HG03460 (cell line): ENCODE measurements around the gene MRPS31.
"Not testable (repeated sequence)": the region's sequence is repeated elsewhere in the genome, so short reads cannot be mapped to it uniquely, and the experiment has no call there.

Source experiments
- ATAC-seq: cut with Tn5 transposase; IDR thresholded peaks from one replicate; pipeline ENCODE4 v1.9.1; 2021; ENCODE audit not compliant: unreplicated experiment

MRPS31 gene

DNA sequence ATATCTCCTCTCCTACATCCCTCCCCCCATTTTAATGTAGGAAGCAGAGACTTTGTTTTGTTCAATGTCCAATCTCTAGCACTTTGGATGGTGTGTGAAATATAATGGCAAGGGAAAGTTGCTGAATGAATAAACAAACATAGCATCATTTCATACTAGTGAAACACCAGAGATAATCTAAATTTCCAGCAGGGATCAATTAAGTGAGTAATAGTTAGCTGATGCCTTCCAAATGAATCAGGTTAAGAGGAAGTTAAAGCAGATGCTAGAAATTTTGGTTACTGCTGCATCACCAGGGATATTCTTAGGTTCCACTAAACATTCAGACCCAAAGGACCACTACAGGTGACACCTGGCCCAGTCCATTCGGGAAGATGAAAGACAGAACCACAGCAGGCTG lies 8.1 kb downstream of the MRPS31 start:
- ATAC-seq, result no peak

DNA sequence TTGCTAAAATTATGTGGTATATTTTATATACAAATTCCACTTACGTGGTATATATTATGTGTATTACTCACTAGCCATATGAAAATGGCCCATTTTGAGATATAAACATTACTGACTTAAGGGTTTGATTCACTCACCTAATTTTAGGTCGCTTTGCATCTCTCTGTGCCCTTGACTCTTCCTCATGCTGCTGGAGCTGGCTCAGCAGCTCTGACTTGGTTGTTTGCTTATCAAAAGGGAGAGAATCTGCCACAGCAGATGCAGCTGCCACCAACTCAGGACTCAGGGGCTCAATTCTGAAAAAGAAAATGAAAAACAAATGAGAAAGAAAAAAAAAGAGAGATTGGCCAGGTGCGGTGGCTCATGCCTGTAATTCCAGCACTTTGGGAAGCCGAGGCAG lies 12.2 kb downstream of the MRPS31 start:
- no peak for ATAC-seq

DNA sequence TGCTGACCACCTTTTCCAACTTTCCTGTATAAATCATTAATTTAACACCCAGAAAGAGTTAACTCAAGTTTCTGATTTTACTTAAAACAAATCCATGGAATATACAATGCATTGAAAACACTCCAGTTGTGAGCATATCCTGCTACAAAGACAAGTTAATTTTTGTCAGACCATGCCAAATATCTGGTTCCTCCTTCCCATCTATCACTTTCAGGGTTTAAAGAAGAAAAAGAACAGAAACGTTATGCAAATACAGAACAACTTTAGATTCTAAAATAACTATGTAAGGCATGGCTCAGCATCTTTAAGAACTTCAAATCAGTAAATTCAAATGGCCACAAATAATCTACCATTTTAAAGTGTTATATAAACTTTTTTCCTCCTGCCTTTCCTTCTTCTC lies 14.9 kb downstream of the MRPS31 start:
- no peak for ATAC-seq

DNA sequence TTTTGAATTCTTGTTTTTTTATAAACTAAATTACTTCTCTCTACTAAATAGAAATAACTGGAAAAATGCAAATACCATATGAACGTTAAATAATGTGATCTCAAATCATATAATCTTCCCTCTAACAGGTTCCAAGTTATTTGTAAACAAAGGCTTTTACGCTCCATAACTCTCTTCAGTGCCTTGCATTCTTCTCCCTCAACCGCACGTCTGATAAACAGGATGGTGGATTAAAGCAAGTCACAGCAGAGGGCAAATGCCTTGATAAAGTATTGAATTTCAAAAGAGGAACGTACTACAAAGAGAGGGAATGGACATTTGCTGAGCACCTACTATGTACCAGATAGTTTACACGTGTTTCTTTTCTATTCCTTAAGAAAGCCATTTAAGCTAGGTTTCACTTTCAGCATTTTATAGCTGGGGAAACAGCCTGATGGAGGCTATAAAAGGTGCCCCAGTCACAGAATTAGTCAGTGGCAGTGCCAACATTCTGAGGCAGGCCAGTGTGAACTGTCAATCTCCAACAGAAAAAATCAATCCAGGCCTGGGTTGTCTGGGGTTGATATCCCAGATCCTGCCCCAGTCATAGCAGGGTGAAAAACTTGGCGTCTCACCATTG lies 15.8 kb downstream of the MRPS31 start:
- no peak for ATAC-seq

DNA sequence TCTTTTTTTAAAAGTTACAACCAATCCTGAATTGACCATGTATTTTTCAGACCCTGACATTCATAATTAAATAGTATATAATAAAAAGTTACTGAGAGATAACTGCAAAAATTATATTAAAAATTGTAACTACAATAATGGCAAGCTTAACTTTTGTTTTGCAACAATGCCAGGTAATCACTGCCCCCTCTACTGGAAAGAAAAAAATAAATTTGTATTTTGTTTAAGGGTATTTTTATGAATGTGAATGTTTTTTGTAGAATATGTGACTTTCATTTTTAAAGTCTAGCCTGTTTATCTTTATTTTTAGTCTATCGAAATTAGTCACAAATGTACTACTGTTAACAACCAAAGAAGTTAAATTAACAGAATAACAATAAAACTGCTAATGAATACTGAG lies 21.7 kb downstream of the MRPS31 start:
- no peak for ATAC-seq

DNA sequence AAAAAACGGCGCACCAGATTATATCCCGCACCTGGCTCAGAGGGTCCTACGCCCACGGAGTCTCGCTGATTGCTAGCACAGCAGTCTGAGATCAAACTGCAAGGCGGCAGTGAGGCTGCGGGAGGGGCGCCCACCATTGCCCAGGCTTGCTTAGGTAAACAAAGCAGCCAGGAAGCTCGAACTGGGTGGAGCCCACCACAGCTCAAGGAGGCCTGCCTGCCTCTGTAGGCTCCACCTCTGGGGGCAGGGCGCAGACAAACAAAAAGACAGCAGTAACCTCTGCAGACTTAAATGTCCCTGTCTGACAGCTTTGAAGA lies 35.8 kb downstream of the MRPS31 start:
- ATAC-seq, result not testable (repeated sequence)

DNA sequence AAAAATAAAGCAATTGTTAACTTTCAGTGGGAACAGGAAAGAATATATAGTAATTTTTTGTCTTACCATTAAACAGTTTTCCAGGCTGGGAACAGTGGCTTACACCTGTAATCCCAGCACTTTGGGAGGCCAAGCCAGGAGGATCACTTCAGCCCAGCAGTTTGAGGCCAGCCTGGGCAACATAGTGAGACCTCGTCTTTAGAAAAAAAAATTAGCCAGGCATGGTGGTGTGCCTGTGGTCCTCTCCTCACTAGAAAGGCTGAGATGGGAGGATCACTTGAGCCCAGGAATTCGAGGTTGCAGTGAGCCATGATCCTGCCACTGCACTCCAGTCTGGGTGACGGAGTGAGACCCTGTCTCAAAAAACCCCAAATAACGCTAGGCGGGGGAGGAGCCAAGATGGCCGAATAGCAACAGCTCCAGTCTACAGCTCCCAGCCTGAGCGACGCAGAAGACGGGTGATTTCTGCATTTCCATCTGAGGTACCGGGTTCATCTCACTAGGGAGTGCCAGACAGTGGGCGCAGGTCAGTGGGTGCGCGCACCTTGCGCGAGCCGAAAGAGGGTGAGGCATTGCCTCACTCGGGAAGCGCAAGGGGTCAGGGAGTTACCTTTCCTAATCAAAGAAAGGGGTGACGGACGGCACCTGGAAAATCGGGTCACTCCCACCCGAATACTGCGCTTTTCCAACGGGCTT lies 36.3 kb downstream of the MRPS31 start:
- not testable (repeated sequence) for ATAC-seq

DNA sequence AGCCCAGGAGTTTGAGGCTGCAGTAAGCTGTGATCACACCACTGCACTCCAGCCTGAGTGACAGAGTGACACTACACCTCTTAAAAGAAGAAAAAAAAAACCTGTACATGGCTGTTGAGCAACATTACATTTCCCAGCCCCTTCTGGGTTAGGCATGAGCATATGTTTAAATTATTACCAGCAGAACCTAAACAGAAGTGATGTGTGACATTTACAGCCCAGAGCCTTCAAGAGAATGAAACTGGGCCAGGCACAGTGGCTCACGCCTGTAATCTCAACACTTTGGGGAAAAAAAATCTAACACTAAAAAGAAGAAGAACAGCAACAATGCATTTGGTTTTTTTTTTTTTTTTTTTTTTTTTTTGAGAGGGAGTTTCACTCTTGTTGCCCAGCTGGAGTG lies 38.3 kb downstream of the MRPS31 start:
- ATAC-seq, result no peak

DNA sequence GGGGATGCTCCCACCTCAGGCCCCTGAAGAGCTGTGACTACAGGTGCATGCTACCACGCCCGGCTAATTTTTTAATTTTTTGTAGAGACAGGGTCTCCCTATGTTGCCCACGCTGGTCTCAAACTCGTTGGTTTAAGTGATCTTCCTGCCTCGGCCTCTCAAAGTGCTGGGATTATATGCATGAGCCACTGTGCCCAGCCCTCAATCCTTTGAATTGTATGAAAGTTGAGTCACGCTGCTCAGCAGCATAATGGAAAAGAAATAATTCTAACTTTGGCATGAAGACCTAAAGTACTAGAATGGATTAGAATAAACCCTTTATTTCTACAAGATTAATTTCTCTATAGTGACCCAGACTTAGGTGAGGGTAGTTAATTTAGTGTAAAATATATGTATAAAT lies 42.4 kb downstream of the MRPS31 start:
- no peak for ATAC-seq

DNA sequence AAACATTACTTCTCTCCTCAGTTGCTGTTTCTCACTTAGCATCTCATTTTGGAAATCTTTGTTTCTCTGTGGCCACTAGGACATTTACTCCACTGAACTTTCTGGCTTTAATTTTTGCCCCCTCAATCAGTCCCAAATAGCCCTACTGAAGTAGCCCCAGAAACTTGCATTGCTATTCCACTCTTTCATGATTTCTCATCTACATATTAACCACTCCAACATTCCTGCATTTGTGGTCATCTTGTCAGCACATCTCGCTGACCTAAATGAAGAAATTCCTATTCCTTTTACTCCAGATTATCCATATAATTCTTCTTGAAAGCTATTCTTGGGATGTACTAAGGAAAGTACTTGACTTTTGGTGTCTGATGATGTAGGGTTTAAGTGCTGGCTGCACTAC lies 56.6 kb downstream of the MRPS31 start:
- ATAC-seq, result not testable (repeated sequence)

DNA sequence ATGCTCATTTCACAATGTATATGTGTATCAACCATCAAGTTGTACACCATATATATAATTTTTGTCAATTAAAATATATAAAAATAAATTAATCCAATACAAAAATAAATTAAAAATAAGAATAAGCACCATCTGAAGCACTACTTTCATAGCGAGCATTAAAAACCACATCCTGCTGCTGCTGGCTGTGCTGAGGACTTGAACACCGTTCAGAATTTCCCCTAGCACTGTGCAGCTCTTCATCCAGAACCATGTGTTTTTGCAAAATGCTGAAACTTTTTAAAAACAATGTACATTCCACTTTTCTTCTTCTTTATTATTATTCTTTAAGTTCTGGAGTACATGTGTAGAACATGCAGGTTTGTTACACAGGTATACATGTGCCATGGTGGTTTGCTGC lies 64.6 kb downstream of the MRPS31 start:
- no peak for ATAC-seq

DNA sequence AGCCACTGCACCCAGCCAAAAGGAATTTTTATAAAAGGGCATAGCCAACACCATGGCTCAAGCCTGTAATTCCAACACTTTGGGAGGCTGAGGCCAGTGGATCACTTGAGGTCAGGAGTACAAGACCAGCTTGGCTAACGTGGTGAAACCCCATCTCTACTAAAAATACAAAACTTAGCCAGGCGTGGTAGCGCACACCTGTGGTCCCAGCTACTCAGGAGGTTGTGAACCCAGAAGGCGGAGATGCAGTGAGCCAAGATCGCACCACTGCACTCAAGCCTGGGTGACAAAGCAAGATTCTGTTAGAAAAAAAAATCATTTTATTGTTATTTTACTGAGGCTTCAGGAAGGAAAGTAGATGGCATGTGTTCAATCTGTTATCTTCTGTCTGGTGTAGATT lies 73.3 kb downstream of the MRPS31 start:
- peak; percentile 74 for ATAC-seq

DNA sequence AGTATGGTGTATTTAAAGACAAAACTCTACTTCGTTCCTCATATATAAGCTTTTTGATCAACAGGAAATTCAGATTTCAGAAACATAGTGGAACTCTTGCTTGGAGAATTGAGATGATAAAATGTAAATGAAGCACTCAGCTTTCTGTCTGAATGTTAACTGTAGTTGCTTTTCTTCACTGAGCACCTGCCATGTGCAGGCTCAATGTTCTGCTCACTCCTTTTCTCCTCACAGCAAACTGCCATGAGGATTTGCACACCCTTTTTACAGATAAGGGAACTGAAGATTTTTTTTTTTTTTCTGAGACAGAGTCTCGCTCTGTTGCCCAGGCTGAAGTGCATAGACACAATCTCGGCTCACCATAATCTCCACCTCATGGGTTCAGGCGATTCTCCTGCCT lies 76.6 kb downstream of the MRPS31 start:
- ATAC-seq, result no peak

DNA sequence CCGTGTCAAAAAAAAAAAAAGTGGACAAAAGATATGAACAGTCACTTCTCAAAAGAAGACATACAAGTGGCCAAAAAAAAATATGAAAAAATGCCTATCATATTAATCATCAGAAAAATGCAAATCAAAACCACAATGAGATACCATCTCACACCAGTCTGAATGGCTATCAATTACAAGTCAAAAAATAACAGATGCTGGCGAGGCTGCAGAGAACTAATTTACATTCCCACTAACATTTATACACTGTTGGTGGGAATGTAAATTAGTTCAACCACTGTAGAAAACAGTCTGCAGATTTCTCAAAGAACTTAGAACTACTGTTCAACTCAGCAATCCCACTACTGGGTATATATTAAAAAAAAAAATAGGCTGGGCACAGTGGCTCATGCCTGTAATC lies 78.0 kb downstream of the MRPS31 start:
- ATAC-seq, result peak; percentile 75

DNA sequence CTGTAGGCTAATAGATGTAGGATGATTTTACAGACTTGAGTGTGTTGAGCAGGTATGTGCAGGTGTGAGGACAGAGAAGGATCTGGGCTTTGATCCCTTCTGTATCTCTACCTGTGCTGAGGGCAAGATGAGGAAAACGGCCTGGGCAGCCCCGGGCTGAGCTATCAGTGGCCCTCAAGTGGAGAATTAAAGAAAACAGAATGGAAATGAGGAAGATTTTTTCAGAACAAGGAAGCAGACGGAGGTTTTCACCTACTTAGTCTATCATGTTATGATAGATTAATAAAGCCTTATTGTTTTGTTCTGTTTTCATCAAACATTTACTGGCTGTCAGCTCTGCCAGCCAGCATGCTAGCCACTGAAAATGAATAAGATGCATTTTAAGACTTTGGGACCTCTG lies 82.2 kb downstream of the MRPS31 start:
- ATAC-seq, result no peak

DNA sequence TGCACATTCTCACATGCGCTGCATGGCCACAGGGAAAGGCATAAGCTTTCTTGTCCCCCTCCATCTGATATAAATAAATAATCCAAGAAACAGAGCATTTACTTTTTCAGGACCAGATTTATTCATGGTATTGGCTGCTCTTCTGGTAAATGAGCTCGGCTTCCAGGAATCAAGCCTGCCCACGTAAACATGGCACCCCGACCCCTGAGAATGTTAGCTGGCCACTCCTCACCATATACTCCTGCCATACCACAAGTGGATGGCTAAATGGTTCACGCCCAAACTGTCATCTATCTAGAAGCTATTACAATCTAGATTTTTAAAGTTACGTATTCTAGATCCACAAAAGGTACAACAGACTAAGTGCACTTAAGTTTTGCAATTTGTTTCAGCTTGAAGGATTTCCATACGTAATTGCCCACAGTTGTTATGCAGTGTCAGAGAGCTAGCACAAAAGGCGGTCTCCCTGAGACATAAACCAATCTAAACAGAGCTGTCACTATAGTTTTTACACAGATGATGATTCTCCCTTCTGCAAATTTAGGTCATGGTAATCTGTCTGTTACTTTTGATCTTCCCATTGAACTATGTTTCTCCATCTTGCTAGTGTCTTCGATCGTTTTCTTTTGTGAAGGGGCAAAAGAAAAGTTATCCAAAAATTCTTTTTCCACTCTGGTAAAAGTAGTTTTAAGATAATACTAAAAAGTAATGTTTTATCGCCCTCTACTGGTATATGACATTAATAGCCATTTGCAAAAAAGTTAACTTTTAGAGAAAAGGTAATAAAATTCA lies 88.3 kb downstream of the MRPS31 start:
- ATAC-seq, result no peak

DNA sequence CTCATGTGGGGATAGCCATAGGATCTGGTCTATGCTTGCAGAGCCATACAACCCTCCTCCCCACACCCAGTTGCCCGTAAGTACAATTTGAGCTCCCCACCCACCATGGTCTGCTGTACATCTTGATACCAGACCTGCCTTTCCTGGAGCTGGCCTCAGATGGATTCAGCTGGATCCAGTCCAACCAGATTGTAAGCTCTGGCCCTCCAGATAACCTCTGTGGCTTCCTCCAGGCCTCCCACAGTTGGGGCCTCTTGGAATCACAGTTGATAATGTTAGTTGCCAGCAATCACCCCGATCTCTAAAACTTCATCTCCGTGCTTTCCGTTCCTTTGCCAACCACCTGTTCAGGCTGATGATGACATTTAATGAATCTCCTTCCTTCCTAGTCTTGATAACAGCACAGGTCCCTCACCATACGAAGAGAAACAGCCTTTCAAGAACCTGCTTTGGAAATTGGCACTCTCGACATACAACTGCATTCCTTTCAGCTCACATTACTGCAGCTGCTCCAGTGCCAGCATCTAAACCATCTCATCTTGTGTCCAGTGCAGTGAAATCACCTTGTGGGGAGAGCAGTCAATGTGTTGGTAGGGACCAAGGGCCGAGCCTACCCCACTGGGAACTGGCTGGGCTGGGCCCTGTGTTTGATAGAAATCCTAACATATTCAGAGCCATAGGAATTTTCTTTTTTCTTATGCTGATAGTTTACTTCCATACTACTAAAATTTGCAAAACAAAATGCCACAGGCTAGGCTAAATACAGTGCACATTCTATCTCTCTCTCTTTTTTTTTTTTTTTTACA lies 89.4 kb downstream of the MRPS31 start:
- no peak for ATAC-seq

DNA sequence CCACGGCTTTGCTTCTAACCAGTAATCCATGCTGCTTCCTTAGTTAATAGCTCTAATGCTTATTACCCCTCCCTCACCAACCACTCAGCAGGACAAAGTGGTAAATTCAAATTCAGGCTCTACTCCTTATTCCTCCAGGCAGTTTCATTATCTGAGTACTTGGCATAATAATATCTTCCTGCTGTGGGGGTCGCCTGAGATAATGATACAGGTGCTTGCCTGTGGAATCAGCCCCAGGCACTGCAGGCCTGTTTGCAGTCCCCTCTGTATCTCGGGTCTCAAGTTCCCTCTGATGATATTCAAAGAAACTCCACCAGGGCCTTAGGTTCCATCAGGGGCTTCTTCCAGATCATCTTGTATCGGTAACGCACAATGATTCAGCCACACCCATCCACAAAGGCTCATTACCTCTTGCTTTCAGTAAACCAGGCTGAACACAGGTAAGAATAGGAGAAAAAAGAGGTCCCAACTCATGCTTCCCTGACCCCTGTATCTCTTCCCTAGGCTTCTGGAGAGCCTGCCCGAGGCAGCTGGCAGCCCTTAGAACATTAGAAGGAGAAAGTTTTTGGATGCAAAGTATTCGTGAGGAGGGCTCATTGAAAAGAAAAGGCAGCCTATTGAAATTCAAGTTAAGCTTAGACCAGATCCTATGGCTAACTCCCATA lies 90.2 kb downstream of the MRPS31 start:
- no peak for ATAC-seq

DNA sequence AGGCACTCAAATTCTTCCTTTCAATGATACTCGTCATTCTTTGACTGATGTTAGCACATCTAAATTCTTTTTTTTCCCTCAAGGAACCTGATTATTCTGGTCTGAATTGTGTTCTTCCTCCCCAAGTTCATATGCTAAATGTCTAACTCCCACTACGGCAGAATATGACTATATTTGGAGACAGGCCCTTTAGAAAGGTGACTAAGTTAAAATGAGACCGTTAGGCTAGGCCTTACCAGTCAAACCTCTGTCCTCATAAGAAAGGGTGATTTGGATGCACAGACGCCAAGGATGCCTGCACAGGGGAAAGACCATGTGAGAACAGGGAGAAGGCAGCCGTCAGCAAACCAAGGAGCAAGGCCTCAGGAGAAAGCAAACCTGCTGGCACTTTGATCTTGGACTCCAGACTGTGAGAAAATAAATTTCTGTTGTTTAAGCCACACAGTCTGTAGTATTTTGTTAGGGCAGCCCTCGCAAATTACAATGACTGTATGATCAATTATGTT lies 91.5 kb downstream of the MRPS31 start:
- ATAC-seq, result no peak
